ENCODE results near the gene HK1. TPM values are rescaled to one million over a fixed set of nuclear protein-coding genes. Genes with fewer than 3 reads are reported as not detected.

HK1 gene
- total RNA-seq, 2 donors from 2014 or later = 150 to 158 TPM

DNA sequence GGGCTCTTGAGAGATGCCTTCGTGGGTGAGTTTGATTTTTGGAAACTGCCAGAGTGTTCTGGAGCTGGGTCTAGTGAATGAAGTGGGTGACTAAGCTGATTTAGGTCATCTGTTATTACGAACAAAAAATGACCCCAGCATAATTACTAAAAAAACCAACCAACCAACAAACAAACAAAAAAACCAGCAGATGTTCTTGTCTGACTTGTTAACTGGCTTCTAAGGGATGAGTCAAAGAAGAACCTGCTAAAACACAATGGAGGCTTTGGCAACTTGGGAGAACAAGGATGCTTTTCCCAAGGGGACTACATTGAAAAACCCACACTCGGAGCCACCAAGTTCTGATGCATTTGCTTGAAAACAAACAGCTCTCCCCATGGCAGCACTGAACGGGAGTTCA, 126.9 kb downstream of the HK1 start:
- Histone ChIP-seq H3K27ac (peak overlapping the region; percentile 56 to 74), H3K36me3 (peaks cover 18% of the 10 kb centered on the region), H3K4me3 (no peak overlapping the region), H3K9me3 (no peaks in the 10 kb centered on the region), H3K27me3 (replicated peaks; ENCODE audit: insufficient read depth) (no peaks in the 10 kb centered on the region), H3K4me1 (ENCODE audit: control insufficient read depth in 1 of 2, low read depth in 2 of 2) (peaks cover 18 to 45% of the 10 kb centered on the region in 2 donors)
- TF ChIP-seq, protein P1, sequence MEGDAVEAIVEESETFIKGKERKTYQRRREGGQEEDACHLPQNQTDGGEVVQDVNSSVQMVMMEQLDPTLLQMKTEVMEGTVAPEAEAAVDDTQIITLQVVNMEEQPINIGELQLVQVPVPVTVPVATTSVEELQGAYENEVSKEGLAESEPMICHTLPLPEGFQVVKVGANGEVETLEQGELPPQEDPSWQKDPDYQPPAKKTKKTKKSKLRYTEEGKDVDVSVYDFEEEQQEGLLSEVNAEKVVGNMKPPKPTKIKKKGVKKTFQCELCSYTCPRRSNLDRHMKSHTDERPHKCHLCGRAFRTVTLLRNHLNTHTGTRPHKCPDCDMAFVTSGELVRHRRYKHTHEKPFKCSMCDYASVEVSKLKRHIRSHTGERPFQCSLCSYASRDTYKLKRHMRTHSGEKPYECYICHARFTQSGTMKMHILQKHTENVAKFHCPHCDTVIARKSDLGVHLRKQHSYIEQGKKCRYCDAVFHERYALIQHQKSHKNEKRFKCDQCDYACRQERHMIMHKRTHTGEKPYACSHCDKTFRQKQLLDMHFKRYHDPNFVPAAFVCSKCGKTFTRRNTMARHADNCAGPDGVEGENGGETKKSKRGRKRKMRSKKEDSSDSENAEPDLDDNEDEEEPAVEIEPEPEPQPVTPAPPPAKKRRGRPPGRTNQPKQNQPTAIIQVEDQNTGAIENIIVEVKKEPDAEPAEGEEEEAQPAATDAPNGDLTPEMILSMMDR (IDR thresholded peaks at IDR 0.05) = no peak
- ATAC-seq (ENCODE audit: insufficient number of reproducible peaks, low FRiP score, low read depth) (no peak), DNase-seq (ENCODE audit: low spot score) (no peak)

DNA sequence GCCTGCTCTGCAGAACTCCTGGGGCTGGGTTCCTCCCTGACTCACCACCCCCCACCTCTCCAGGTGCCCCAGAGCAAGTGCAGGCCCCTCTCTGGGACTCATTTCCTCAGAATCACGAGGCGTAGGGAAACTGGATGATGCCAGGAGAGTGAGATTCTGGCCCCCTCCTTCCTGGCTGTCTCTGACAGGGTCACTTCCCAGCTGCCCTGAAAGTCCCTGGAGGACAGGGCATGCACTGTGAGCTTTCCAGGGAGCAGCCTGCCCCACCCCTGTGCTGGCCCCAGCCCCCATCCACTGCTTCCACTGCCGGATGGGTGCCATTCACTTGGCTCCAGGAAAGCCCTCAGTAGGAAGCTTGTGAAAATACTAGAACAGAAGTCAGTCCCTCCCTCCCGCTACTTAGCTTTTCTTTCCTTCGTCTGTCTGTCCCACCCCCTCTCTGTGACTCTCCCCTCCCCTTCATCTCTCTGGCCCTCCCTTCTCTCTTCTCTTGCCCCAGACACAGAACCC, 128.1 kb downstream of the HK1 start:
- no peak for DNase-seq (ENCODE audit: low spot score)

DNA sequence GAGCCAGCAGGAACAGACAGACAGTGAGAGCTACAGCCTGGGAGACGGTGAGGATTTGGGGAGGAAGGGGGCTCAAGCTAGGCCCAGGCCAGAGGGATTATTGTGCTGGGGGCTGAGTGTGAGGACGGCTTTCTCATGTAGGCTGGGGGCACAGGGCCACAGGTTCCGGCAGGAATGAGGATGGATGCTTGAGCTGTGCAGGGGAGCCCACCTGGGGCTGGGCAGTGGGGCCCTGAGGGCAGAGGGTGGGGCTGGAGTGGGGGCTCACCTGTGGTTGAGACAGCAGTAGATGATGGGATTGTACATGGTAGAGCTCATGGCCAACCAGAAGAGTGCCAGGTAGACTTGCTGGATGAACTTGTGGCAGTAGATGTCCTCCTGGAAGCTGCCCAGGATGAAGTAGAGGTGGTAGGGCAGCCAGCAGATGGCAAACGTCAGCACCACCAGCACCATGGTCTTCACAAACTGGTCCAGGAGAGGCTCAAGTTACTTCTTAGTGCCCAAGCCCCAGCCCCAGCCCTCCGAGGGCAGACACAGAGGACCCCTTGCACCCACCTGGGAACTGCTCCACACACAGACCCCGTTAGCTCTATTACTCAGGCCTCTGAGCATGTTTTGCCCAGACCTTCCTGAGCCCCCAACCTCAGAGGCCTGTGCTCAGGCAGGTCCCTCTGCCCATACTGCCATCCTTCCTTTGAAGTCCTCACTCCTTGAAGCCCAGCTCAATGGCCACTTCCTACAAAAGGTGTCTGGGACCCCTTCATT, 128.7 kb downstream of the HK1 start:
- TF ChIP-seq, protein P1 (IDR thresholded peaks at IDR 0.05) = no peak
- no peak overlapping the region for H3K4me3 ChIP-seq
- peaks cover 3% of the 10 kb centered on the region for H3K36me3 ChIP-seq
- no peaks in the 10 kb centered on the region for H3K9me3 ChIP-seq
- peaks cover 18 to 45% of the 10 kb centered on the region in 2 donors for H3K4me1 ChIP-seq (ENCODE audit: control insufficient read depth in 1 of 2, low read depth in 2 of 2)
- peak overlapping the region; percentile 74 to 85 for H3K27ac ChIP-seq
- no peak for DNase-seq (ENCODE audit: low spot score)
- no peaks in the 10 kb centered on the region for H3K27me3 ChIP-seq (replicated peaks; ENCODE audit: insufficient read depth)
- ATAC-seq (ENCODE audit: insufficient number of reproducible peaks, low FRiP score, low read depth) = no peak

More for the DNA sequence above, 128.1 kb downstream of the HK1 start:
- TF ChIP-seq, protein P1 (IDR thresholded peaks at IDR 0.05) = no peak
- peaks cover 18 to 45% of the 10 kb centered on the region in 2 donors for H3K4me1 ChIP-seq (ENCODE audit: control insufficient read depth in 1 of 2, low read depth in 2 of 2)
- H3K27ac ChIP-seq = peak overlapping the region; percentile 74 to 85
- ATAC-seq (ENCODE audit: insufficient number of reproducible peaks, low FRiP score, low read depth) = peak; percentile 16
- peaks cover 9% of the 10 kb centered on the region for H3K36me3 ChIP-seq
- H3K4me3 ChIP-seq = no peak overlapping the region
- no peaks in the 10 kb centered on the region for H3K27me3 ChIP-seq (replicated peaks; ENCODE audit: insufficient read depth)
- no peaks in the 10 kb centered on the region for H3K9me3 ChIP-seq

DNA sequence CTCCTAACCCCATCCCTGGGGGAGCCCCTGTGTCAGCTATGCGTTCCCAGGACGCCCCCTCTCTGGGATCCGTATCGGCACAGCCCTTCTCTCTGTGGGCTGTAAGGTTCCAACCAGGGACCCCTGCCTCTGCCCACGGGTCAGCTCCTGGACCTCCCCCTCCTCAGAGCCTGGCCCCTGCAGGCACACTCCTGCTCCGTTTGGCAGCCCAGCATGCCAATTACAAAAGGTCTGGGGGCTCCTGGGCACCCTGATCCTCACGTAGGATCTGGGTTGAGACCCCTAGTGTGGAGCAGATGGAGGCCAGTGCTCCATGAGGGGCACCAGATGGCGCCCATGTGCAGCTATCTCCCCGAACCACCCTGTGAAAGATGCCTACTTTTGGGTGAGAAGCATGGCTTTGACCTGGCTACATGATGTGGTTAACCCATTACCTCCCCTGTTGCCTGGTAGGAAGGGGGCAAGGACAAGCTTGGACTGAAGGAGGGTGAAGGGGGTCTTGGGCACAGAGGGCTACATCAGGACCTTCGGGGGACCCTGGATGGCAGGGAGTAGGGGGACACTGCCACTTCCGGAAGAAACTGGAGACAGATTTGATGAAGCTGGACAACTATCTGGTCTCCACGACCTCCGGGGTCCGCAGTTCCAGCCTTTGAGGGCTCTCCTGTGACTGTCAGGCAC, 129.5 kb downstream of the HK1 start:
- ATAC-seq (ENCODE audit: insufficient number of reproducible peaks, low FRiP score, low read depth) = no peak
- Histone ChIP-seq H3K4me3 (peak overlapping the region; percentile 65), H3K4me1 (ENCODE audit: control insufficient read depth in 1 of 2, low read depth in 2 of 2) (peaks cover 18 to 46% of the 10 kb centered on the region in 2 donors)

More for the DNA sequence above, 129.5 kb downstream of the HK1 start:
- no peaks in the 10 kb centered on the region for H3K9me3 ChIP-seq
- H3K36me3 ChIP-seq = peaks cover 3% of the 10 kb centered on the region
- peak overlapping the region; percentile 74 to 85 for H3K27ac ChIP-seq
- TF ChIP-seq, protein P1 (IDR thresholded peaks at IDR 0.05) = no peak
- no peak for DNase-seq (ENCODE audit: low spot score)
- H3K27me3 ChIP-seq (replicated peaks; ENCODE audit: insufficient read depth) = no peaks in the 10 kb centered on the region

Data from thoracic aorta (tissue), 2 donors.